ENCODE measurements around the gene GGTLC2.

GRCh38 chr22:22696104-22696503 is 51.7 kb downstream of the GGTLC2 start:
- TF ChIP-seq, protein P1, sequence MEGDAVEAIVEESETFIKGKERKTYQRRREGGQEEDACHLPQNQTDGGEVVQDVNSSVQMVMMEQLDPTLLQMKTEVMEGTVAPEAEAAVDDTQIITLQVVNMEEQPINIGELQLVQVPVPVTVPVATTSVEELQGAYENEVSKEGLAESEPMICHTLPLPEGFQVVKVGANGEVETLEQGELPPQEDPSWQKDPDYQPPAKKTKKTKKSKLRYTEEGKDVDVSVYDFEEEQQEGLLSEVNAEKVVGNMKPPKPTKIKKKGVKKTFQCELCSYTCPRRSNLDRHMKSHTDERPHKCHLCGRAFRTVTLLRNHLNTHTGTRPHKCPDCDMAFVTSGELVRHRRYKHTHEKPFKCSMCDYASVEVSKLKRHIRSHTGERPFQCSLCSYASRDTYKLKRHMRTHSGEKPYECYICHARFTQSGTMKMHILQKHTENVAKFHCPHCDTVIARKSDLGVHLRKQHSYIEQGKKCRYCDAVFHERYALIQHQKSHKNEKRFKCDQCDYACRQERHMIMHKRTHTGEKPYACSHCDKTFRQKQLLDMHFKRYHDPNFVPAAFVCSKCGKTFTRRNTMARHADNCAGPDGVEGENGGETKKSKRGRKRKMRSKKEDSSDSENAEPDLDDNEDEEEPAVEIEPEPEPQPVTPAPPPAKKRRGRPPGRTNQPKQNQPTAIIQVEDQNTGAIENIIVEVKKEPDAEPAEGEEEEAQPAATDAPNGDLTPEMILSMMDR (conservative IDR thresholded peaks at IDR 0.05; ENCODE audit: low read length), result no peak
- no peak for TF ChIP-seq EZH2phosphoT487 (IDR thresholded peaks at IDR 0.05; ENCODE audit: borderline replicate concordance)

All from Loucy (cell line).